RWPE1 (cell line): Measurements from ENCODE around the gene MTA2.
"Not testable (repeated sequence)": the region's sequence is repeated elsewhere in the genome, so short reads cannot be mapped to it uniquely, and the experiment has no call there.

ENCODE experiments used
- CTCF ChIA-PET: fragments of 350-600 bp; sonication (Branson Sonifier 250); formaldehyde crosslinking; extraction: SDS; loops from one replicate; lab custom pipeline; 2021; lab: Yijun Ruan, JAX
- POLR2A ChIA-PET: fragments of 400-600 bp; formaldehyde crosslinking; extraction: SDS; loops from one replicate; lab custom pipeline; 2020; ENCODE audit warnings: antibody characterized with exemption; ENCODE audit not compliant: low non-redundant PET; lab: Yijun Ruan, JAX
- DNase-seq: peaks from one replicate; pipeline ENCODE4 v3.0.0; 2012; ENCODE audit warnings: low spot score
- H3K27ac ChIP-seq: fragments of 450-650 bp; 2 replicates; pipeline ENCODE4 v1.5.1; 2017
- TF ChIP-seq, protein P1 (sequence below): fragments of 450-650 bp; conservative IDR thresholded peaks from 2 replicates; pipeline ENCODE4 v1.5.1; 2017; ENCODE audit warnings: low read depth, mild to moderate bottlenecking

The MTA2 gene

DNA sequence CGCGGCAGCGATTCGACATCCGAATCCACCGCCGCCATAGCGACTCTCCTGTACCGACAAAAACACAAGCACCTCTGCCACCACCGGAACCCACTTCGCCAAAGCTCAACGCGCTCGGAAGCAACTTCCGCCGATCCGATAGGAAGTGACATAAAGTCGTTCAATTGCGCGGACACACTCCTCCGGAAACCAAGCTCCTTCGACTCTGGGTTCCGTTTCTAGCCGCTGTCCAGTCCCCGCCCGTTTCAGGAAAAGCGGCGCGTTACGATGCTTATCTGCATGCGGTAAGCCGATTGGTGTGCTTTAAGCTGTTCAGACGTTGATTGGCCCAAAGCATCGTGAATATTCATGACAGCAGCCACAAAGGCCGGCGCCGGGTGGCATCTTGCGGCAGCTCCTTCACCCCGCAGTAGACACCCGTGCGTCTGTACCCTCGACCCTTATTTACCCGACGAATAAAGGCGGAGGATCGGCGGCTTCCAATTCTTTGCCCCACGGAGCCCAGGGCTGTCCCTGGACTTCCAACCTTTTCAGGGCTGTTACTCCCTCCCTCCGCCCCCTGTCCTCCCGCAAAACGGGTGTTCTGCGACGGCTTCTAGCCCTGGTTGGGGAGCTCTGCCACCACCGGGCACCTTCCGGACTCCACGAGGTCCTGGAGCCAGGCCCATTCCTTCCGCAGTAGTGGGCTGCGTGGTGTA is 10.1 kb downstream of the MTA2 start, which contains the start of gene TUT1:
Gene TUT1 (minus strand): TSS at position 76 of the 698 bp plus-strand sequence. CDS start 38 bp downstream, at position 38.
- POLR2A ChIA-PET: interaction anchor here (0.5 to 2.9 kb wide), 18 partner anchors 9 to 136 kb away, joined by 3 to 24 read pairs (median 4); partner anchors contain the start of genes AHNAK, B3GAT3, C11orf98 and CSKMT
- peak within 1 kb of the TSS; percentile 91 for H3K27ac ChIP-seq
- TF ChIP-seq, protein P1, sequence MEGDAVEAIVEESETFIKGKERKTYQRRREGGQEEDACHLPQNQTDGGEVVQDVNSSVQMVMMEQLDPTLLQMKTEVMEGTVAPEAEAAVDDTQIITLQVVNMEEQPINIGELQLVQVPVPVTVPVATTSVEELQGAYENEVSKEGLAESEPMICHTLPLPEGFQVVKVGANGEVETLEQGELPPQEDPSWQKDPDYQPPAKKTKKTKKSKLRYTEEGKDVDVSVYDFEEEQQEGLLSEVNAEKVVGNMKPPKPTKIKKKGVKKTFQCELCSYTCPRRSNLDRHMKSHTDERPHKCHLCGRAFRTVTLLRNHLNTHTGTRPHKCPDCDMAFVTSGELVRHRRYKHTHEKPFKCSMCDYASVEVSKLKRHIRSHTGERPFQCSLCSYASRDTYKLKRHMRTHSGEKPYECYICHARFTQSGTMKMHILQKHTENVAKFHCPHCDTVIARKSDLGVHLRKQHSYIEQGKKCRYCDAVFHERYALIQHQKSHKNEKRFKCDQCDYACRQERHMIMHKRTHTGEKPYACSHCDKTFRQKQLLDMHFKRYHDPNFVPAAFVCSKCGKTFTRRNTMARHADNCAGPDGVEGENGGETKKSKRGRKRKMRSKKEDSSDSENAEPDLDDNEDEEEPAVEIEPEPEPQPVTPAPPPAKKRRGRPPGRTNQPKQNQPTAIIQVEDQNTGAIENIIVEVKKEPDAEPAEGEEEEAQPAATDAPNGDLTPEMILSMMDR: no peak
- DNase-seq: peak; percentile 89
- CTCF ChIA-PET: interaction anchor here (0.6 kb wide), 2 partner anchors 19 to 215 kb away, joined by 3 read pairs; no protein-coding TSS in a partner anchor

DNA sequence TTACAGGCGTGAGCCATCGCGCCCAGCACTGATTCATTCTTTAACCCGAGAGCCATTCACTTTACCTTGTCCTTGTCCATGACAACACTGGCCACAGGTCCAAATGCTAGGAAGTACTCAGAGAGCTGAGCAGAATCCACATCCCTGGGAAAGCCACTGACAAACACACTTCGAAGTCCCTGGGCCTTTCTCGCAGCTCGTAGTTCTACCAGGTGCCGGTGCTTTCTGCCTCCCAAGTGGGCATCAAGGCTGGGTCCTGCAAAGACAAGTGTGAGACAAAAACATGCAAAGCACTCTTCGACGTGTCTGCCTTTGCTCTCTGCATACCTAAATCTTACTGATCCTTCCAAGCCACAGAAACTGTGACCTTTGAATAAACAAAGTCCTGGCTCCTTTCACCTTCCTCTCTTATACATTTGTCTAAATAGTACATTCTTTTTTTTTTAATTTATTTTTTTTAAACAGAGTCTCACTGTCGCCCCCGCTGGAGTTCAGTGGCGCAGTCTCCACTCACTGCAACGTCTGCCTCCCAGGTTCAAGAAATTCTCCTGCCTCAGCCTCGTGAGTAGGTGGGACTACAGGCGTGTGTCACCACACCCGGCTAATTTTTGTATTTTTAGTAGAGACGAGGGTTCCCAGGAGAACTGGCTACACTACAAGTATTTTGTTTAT is 12.6 kb downstream of the MTA2 start:
- TF ChIP-seq, protein P1: peak; percentile 34
- DNase-seq: no peak
- ChIA-PET POLR2A (no interaction called here), CTCF (interaction anchor here (0.6 kb wide), 1 partner anchor 123 kb away, joined by 4 read pairs; no protein-coding TSS in a partner anchor)
- peak overlapping the region; percentile 37 for H3K27ac ChIP-seq

DNA sequence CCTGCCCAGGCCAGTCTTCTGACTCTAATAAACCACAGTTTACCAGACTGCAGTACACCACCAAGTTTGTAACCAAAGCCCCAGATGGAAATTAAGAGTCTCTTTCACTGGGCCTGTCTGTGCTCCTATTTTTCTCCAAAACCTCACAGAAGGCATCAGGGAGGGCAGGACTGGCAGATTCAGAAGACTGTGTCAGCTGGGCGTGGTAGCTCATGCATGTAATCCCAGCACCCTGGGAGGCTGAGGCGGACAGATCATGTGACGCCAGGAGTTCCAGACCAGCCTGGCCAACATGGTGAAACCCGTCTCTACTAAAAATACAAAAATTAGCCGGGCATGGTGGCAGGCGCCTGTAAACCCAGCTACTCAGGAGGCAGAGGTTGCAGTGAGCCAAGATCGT is 16.3 kb downstream of the MTA2 start:
- POLR2A ChIA-PET, CTCF ChIA-PET, DNase-seq: not testable (repeated sequence)

DNA sequence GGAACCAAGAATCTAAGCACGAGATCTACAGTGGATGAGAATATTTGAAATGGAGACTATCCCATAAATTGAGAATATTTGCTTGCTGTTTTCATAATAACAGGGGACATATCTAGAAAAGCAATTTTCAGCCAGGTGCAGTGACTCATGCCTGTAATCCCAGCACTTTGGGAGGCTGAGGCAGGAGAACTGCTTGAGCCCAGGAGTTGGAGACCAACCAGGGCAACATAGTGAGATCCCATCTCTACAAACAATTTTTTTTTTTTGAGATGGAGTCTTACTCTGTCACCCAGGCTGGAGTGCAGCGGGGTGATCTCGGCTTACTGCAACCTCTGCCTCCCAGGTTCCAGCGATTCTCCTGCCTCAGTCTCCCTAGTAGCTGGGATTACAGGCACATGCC is 19.9 kb downstream of the MTA2 start:
- POLR2A ChIA-PET, H3K27ac ChIP-seq, CTCF ChIA-PET, DNase-seq: not testable (repeated sequence)

More for the DNA sequence above, 16.3 kb downstream of the MTA2 start:
- H3K27ac ChIP-seq: peak overlapping the region; percentile 36

DNA sequence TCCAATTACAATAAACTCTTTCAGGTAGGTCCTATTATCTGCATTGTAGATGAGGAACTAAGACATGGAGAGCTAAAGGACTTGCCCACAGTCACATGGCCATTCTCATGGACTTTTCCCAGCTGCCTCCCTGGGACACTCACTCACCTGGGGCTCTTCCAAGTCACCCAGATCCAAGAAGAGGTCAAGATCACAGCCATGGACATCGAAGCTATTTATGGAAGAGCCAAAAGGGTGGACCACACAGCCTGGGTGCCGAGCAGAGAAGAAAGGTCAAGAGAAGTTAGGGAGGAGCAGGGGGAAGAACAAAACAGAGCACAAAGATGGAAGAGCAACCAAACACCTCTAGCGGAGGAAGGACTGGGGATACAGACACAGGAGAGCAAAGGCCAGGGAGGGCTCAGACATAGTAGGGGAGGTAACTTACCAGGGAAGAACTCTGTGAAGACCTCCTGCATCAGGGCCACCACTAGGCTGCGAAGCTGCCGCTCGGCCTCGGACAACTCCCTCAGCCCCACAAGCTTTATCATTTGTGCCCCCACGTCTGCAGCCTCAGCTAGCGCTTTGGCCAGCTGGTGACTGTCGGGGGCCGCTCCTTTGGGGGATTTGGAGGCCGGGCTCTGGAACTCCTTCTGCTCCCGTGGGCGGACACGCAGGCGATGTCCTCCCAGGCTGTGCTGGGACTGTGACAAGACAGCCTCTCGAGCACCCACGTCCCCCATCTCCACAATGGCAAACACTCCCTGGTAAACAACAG is 20.5 kb downstream of the MTA2 start:
- ChIA-PET CTCF (no interaction called here), POLR2A (interaction anchor here (0.6 to 0.7 kb wide), 2 partner anchors 11 to 73 kb away, joined by 4 to 10 read pairs; partner anchors contain the start of gene TUT1)
- H3K27ac ChIP-seq: peak overlapping the region; percentile 13; the same call in 1 of the 2 replicates
- TF ChIP-seq, protein P1: no peak
- DNase-seq: no peak

DNA sequence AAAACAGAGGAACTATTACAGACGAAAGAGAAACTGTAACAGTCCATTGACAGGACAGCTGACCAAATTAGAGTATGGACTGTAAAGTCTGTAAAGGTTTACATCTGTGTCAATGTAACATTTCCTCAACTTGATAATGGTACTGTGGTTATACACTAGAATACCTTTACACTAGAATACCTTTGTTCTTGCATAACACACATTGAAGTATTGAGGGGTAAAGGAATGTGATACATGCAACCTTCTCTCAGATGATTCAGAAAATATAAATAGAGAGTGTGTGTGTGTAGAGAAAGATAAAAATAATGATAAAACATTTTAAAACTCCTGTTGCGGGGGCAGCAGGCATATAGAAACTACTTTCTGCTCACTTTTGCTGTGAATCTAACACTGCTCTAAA is 22.4 kb downstream of the MTA2 start:
- ChIA-PET POLR2A (interaction anchor here (0.7 kb wide), 1 partner anchor 20 kb away, joined by 3 read pairs; no protein-coding TSS in a partner anchor), CTCF (no interaction called here)
- TF ChIP-seq, protein P1: no peak
- DNase-seq: no peak
- no peak overlapping the region for H3K27ac ChIP-seq

DNA sequence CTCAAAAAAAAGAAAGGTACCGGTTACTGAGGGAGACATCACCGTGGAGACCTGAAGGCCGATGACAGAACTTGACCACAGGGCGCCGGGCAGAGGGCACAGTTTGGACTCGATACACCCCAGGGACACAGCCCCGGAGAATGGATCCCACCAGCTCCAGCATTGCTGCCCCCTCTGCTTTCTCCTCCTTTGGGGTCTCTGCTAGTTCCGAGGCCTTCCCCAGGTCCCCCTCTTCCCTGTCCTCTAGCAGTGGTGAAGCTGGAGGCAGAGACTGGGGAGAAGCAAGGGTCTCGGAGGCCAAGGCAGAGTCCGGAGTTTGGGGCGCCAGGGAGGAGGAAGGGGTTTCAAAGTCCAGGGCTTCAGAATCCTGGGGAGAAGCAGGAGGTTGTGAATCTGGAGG is 23.1 kb downstream of the MTA2 start:
- peak overlapping the region; percentile 86 for H3K27ac ChIP-seq
- TF ChIP-seq, protein P1: no peak
- ChIA-PET CTCF (interaction anchor here (0.7 kb wide), 1 partner anchor 36 kb away, joined by 3 read pairs; no protein-coding TSS in a partner anchor), POLR2A (interaction anchor here (0.8 kb wide), 1 partner anchor 51 kb away, joined by 9 read pairs; no protein-coding TSS in a partner anchor)
- DNase-seq: no peak
